Fibroblast of lung (primary cell): ENCODE measurements around the gene ARSA. TPM values are rescaled to one million over a fixed set of nuclear protein-coding genes. Genes with fewer than 3 reads are reported as not detected.
A peak's percentile ranks its signal among the peaks of the same experiment; 100 is the strongest.

Experiments used
- DNase-seq, 2 donors: peaks; one replicate each; pipeline versions ENCODE4 v3.0.0 to v3.0.0-alpha.2; 2010; ENCODE audit warnings: low read depth in 2 of 2
- H2AFZ ChIP-seq: 2 replicates; pipeline ENCODE4 v1.5.1; 2012; ENCODE audit warnings: low read length, control low read depth, inconsistent platforms
- H3K27ac ChIP-seq: 2 replicates; pipeline ENCODE4 v1.5.1; 2011; ENCODE audit warnings: low read length, control low read depth; ENCODE audit not compliant: insufficient read depth
- H3K27me3 ChIP-seq: 2 replicates; pipeline ENCODE4 v1.5.1; 2011; ENCODE audit warnings: mild to moderate bottlenecking, low read length; ENCODE audit not compliant: control insufficient read depth, insufficient read depth
- H3K36me3 ChIP-seq: 2 replicates; pipeline ENCODE4 v1.5.1; 2011; ENCODE audit warnings: low read length; ENCODE audit not compliant: control insufficient read depth, insufficient read depth
- H3K4me1 ChIP-seq: 2 replicates; pipeline ENCODE4 v1.5.1; 2011; ENCODE audit warnings: low read length; ENCODE audit not compliant: control insufficient read depth, insufficient read depth; ENCODE audit errors: extremely low read depth
- H3K4me2 ChIP-seq: 2 replicates; pipeline ENCODE4 v1.5.1; 2011; ENCODE audit warnings: low read length, control low read depth; ENCODE audit not compliant: insufficient read depth; ENCODE audit errors: extremely low read depth
- H3K4me3 ChIP-seq, 4 experiments: fragments of 200-600 bp in 1 of 4; sonication (generic) in 1 of 4; replicated peaks in 1 of 4; 2 replicates each; pipeline ENCODE4 v1.5.1; 2011 to 2016; ENCODE audit warnings: low read length in 4 of 4, low read depth in 3 of 4, mild to moderate bottlenecking in 3 of 4, control low read depth in 2 of 4, inconsistent platforms in 1 of 4, mixed read lengths in 1 of 4; ENCODE audit not compliant: insufficient read depth in 1 of 4; ENCODE audit errors: control extremely low read depth in 1 of 4
- H3K79me2 ChIP-seq: 2 replicates; pipeline ENCODE4 v1.5.1; 2012; ENCODE audit warnings: mild to moderate bottlenecking, low read length, inconsistent platforms; ENCODE audit not compliant: control insufficient read depth, insufficient read depth
- H3K9ac ChIP-seq: 2 replicates; pipeline ENCODE4 v1.5.1; 2011; ENCODE audit warnings: mild to moderate bottlenecking, low read length, control low read depth; ENCODE audit not compliant: insufficient read depth
- H3K9me3 ChIP-seq: 2 replicates; pipeline ENCODE4 v1.5.1; 2012; ENCODE audit warnings: low read depth, low read length; ENCODE audit not compliant: control insufficient read depth, insufficient read depth
- H4K20me1 ChIP-seq: 2 replicates; pipeline ENCODE4 v1.5.1; 2011; ENCODE audit warnings: low read length; ENCODE audit not compliant: control insufficient read depth, insufficient read depth; ENCODE audit errors: extremely low read depth
- CTCF ChIP-seq, 2 donors: IDR thresholded peaks in 1 of 2; conservative IDR thresholded peaks in 1 of 2; 1 replicate in 1 of 2; 2 replicates in 1 of 2; pipeline ENCODE4 v1.5.1; 2011 to 2012; ENCODE audit warnings: low read length in 2 of 2, control low read depth in 1 of 2, inconsistent platforms in 1 of 2, low read depth in 1 of 2, mild to moderate bottlenecking in 1 of 2
- EZH2 ChIP-seq: IDR thresholded peaks from 2 replicates; pipeline ENCODE4 v1.5.1; 2012; ENCODE audit warnings: low read length, control low read depth, mild to moderate bottlenecking; ENCODE audit errors: missing control alignments
- polyA plus RNA-seq, 2 donors: library from polyadenylated mRNA; depleted of rRNA in 1 of 2; stranded (reverse) in 1 of 2; unstranded in 1 of 2; fragments of >200 nt; gene quantifications; 2 replicates each; pipeline ENCODE4 v1.2.1, GENCODE V29; 2011 to 2012; ENCODE audit warnings: missing spikeins in 1 of 2
- total RNA-seq: library from RNA; depleted of rRNA; stranded (reverse); fragments of >200 nt; gene quantifications from 2 replicates; pipeline ENCODE4 v1.2.1, GENCODE V29; 2014

Gene ARSA
- total and polyA plus RNA-seq, 2 donors (not counting 1 experiment from before 2014, with no cell fraction given): 10.5 to 19.5 TPM

- no peaks in the 10 kb centered on the region for H4K20me1 ChIP-seq
- no peaks in the 10 kb centered on the region for H3K9me3 ChIP-seq
- no peak overlapping the region for H2AFZ ChIP-seq
- no peak for DNase-seq
- peaks cover 28% of the 10 kb centered on the region for H3K27me3 ChIP-seq
- no peak overlapping the region for H3K9ac ChIP-seq
- no peak overlapping the region for H3K4me2 ChIP-seq
- H3K4me3 ChIP-seq: no peak overlapping the region
- no peaks in the 10 kb centered on the region for H3K4me1 ChIP-seq
- TF ChIP-seq EZH2 (peak; percentile 92), CTCF (conservative IDR thresholded peaks at IDR 0.05 in 1 of 2, IDR thresholded peaks at IDR 0.05 in 1 of 2; ENCODE audit: low read depth in 1 of 2, low read length in 2 of 2) (no peak)
- H3K36me3 ChIP-seq: no peaks in the 10 kb centered on the region
- H3K27ac ChIP-seq: no peak overlapping the region
- H3K79me2 ChIP-seq: no peaks in the 10 kb centered on the region
These were observed 47.7 kb upstream of the ARSA start for GRCh38 chr22:50675553-50676179.

GRCh38 chr22:50674606-50675552 lies 46.9 kb upstream of the ARSA start:
- Histone ChIP-seq H3K9ac (no peak overlapping the region), H3K4me1 (no peaks in the 10 kb centered on the region), H2AFZ (no peak overlapping the region), H3K36me3 (no peaks in the 10 kb centered on the region), H3K4me2 (no peak overlapping the region), H3K4me3 (peak overlapping the region in 1 of 4 experiments; percentile 10), H4K20me1 (no peaks in the 10 kb centered on the region), H3K27me3 (peaks cover 28% of the 10 kb centered on the region), H3K27ac (no peak overlapping the region), H3K9me3 (no peaks in the 10 kb centered on the region), H3K79me2 (no peaks in the 10 kb centered on the region)
- DNase-seq: peak in 1 of 2 donors; percentile 26
- no peak for TF ChIP-seq CTCF (conservative IDR thresholded peaks at IDR 0.05 in 1 of 2, IDR thresholded peaks at IDR 0.05 in 1 of 2; ENCODE audit: low read depth in 1 of 2, low read length in 2 of 2)
- TF ChIP-seq EZH2: no peak

GRCh38 chr22:50674130-50674500 lies 46.2 kb upstream of the ARSA start:
- DNase-seq: no peak
- H3K79me2 ChIP-seq: no peaks in the 10 kb centered on the region
- H4K20me1 ChIP-seq: no peaks in the 10 kb centered on the region

More at GRCh38 chr22:50674130-50674500, 46.2 kb upstream of the ARSA start:
- no peaks in the 10 kb centered on the region for H3K36me3 ChIP-seq
- no peak overlapping the region for H3K9ac ChIP-seq
- no peaks in the 10 kb centered on the region for H3K9me3 ChIP-seq
- H3K4me3 ChIP-seq: no peak overlapping the region
- H3K27ac ChIP-seq: no peak overlapping the region
- no peak overlapping the region for H3K4me2 ChIP-seq
- no peaks in the 10 kb centered on the region for H3K4me1 ChIP-seq
- H3K27me3 ChIP-seq: peaks cover 28% of the 10 kb centered on the region
- TF ChIP-seq CTCF (conservative IDR thresholded peaks at IDR 0.05 in 1 of 2, IDR thresholded peaks at IDR 0.05 in 1 of 2; ENCODE audit: low read depth in 1 of 2, low read length in 2 of 2): no peak
- TF ChIP-seq EZH2: no peak
- no peak overlapping the region for H2AFZ ChIP-seq
